Mucosa of rectum (tissue), 2 donors: Measurements from ENCODE around the gene ASIC3.

Experiments
- H3K27ac ChIP-seq, 2 donors: one replicate each; pipeline ENCODE4 v1.7.0; 2013; ENCODE audit warnings: inconsistent platforms in 2 of 2, low read depth in 2 of 2, low read length in 2 of 2
- H3K27me3 ChIP-seq, 2 donors: one replicate each; pipeline ENCODE4 v1.7.0; 2013; ENCODE audit warnings: low read length in 2 of 2; ENCODE audit not compliant: control insufficient read depth in 2 of 2, insufficient read depth in 2 of 2
- H3K36me3 ChIP-seq, 2 donors: one replicate each; pipeline ENCODE4 v1.7.0; 2013; ENCODE audit warnings: low read length in 2 of 2; ENCODE audit not compliant: control insufficient read depth in 2 of 2, insufficient read depth in 2 of 2
- H3K4me1 ChIP-seq, 2 donors: one replicate each; pipeline ENCODE4 v1.7.0; 2013; ENCODE audit warnings: low read length in 2 of 2, mild to moderate bottlenecking in 1 of 2; ENCODE audit not compliant: control insufficient read depth in 2 of 2, insufficient read depth in 2 of 2
- H3K4me3 ChIP-seq, 2 donors: one replicate each; pipeline ENCODE4 v1.7.0; 2013; ENCODE audit warnings: low read length in 2 of 2
- H3K9ac ChIP-seq, 2 donors: one replicate each; pipeline ENCODE4 v1.7.0; 2013; ENCODE audit warnings: low read length in 2 of 2, low read depth in 1 of 2, mild to moderate bottlenecking in 1 of 2
- H3K9me3 ChIP-seq, 2 donors: one replicate each; pipeline ENCODE4 v1.7.0; 2013; ENCODE audit warnings: low read length in 2 of 2; ENCODE audit not compliant: control insufficient read depth in 2 of 2
- donor health status: healthy.
- donor health status: Normal muscosa, but diverticular disease.

Gene ASIC3

GRCh38 chr7:151079199-151079910 lies 31.0 kb downstream of the ASIC3 start:
- H3K9ac ChIP-seq = peak overlapping the region; percentile 89 to 91
- peaks cover 40 to 47% of the 10 kb centered on the region in 2 donors for H3K4me1 ChIP-seq
- H3K4me3 ChIP-seq = peak overlapping the region; percentile 83 to 91
- H3K36me3 ChIP-seq = peaks cover 14 to 17% of the 10 kb centered on the region in 2 donors
- peak overlapping the region in 1 of 2 donors; percentile 90 for H3K27ac ChIP-seq
- H3K27me3 ChIP-seq = no peaks in the 10 kb centered on the region
- no peaks in the 10 kb centered on the region for H3K9me3 ChIP-seq

GRCh38 chr7:151080067-151080521 lies 31.8 kb downstream of the ASIC3 start:
- Histone ChIP-seq H3K27ac (peak overlapping the region; percentile 90 to 94), H3K4me3 (peak overlapping the region; percentile 83 to 91), H3K36me3 (peaks cover 9% of the 10 kb centered on the region in 2 donors), H3K9ac (peak overlapping the region; percentile 89 to 91), H3K4me1 (peaks cover 40 to 47% of the 10 kb centered on the region in 2 donors), H3K9me3 (no peaks in the 10 kb centered on the region), H3K27me3 (no peaks in the 10 kb centered on the region)

GRCh38 chr7:151080522-151081169 lies 32.3 kb downstream of the ASIC3 start, which contains the start of gene FASTK:
FASTK (minus strand) TSS chr7:151080809; CDS start chr7:151080766, 43 bp downstream.
- H3K4me3 ChIP-seq = peak within 1 kb of the TSS; percentile 83 to 91
- H3K36me3 ChIP-seq = peaks cover 5 to 6% of the 10 kb centered on the region in 2 donors
- H3K27me3 ChIP-seq = no peaks in the 10 kb centered on the region
- H3K9ac ChIP-seq = peak within 1 kb of the TSS; percentile 89 to 91
- peak within 1 kb of the TSS; percentile 90 to 94 for H3K27ac ChIP-seq
- no peaks in the 10 kb centered on the region for H3K9me3 ChIP-seq
- peaks cover 44 to 48% of the 10 kb centered on the region in 2 donors for H3K4me1 ChIP-seq

- peak overlapping the region; percentile 90 to 94 for H3K27ac ChIP-seq
- peaks cover 0 to 1% of the 10 kb centered on the region in 2 donors for H3K36me3 ChIP-seq
- H3K9me3 ChIP-seq = no peaks in the 10 kb centered on the region
- H3K4me3 ChIP-seq = peak overlapping the region; percentile 83 to 91
- H3K9ac ChIP-seq = peak overlapping the region; percentile 61 to 89
- no peaks in the 10 kb centered on the region for H3K27me3 ChIP-seq
- H3K4me1 ChIP-seq = peaks cover 48 to 51% of the 10 kb centered on the region in 2 donors
These were observed 33.1 kb downstream of the ASIC3 start for GRCh38 chr7:151081170-151082101.

GRCh38 chr7:151082141-151083070 lies 34.1 kb downstream of the ASIC3 start:
- H3K4me3 ChIP-seq = peak overlapping the region; percentile 83 to 91
- H3K27ac ChIP-seq = peak overlapping the region; percentile 90 to 94
- no peaks in the 10 kb centered on the region for H3K27me3 ChIP-seq
- no peaks in the 10 kb centered on the region for H3K36me3 ChIP-seq
- peaks cover 51 to 52% of the 10 kb centered on the region in 2 donors for H3K4me1 ChIP-seq
- H3K9ac ChIP-seq = peak overlapping the region; percentile 75 to 89
- H3K9me3 ChIP-seq = no peaks in the 10 kb centered on the region

GRCh38 chr7:151083071-151083823 lies 34.9 kb downstream of the ASIC3 start, which contains the start of gene TMUB1:
TMUB1 (minus strand) TSS chr7:151083493; CDS start chr7:151082563, 930 bp downstream.
- H3K4me1 ChIP-seq = peaks cover 53 to 56% of the 10 kb centered on the region in 2 donors

GRCh38 chr7:151083824-151084160 lies 35.5 kb downstream of the ASIC3 start:
- peak overlapping the region in 1 of 2 donors; percentile 90 for H3K27ac ChIP-seq
- H3K4me1 ChIP-seq = peaks cover 54 to 57% of the 10 kb centered on the region in 2 donors

More at GRCh38 chr7:151083071-151083823, 34.9 kb downstream of the ASIC3 start, which contains the start of gene TMUB1:
- peak within 1 kb of the TSS; percentile 75 to 89 for H3K9ac ChIP-seq
- H3K27ac ChIP-seq = peak within 1 kb of the TSS; percentile 90 to 94
- peak within 1 kb of the TSS; percentile 83 to 91 for H3K4me3 ChIP-seq
- H3K9me3 ChIP-seq = no peaks in the 10 kb centered on the region
- no peaks in the 10 kb centered on the region for H3K36me3 ChIP-seq
- no peaks in the 10 kb centered on the region for H3K27me3 ChIP-seq

GRCh38 chr7:151085329-151085690 lies 37.0 kb downstream of the ASIC3 start:
- Histone ChIP-seq H3K4me1 (peaks cover 48 to 52% of the 10 kb centered on the region in 2 donors), H3K9me3 (no peaks in the 10 kb centered on the region), H3K27ac (peak overlapping the region in 1 of 2 donors; percentile 89), H3K9ac (peak overlapping the region in 1 of 2 donors; percentile 8), H3K27me3 (no peaks in the 10 kb centered on the region), H3K4me3 (peak overlapping the region in 1 of 2 donors; percentile 74), H3K36me3 (no peaks in the 10 kb centered on the region)

More at GRCh38 chr7:151083824-151084160, 35.5 kb downstream of the ASIC3 start:
- Histone ChIP-seq H3K27me3 (no peaks in the 10 kb centered on the region), H3K36me3 (no peaks in the 10 kb centered on the region), H3K9me3 (no peaks in the 10 kb centered on the region), H3K4me3 (peak overlapping the region; percentile 83 to 91), H3K9ac (no peak overlapping the region)
